KG1 (cell line): ENCODE data around the gene SEM1.
"Not testable (repeated sequence)": the region's sequence is repeated elsewhere in the genome, so short reads cannot be mapped to it uniquely, and the experiment has no call there.

Source experiments
- DNase-seq: peaks from one replicate; lab custom pipeline; 2025; lab: John Stamatoyannopoulos, UW

SEM1 gene

GRCh38 chr7:96663457-96663856 lies 46.2 kb downstream of the SEM1 start:
- no peak for DNase-seq

GRCh38 chr7:96662151-96662550 lies 47.5 kb downstream of the SEM1 start:
- not testable (repeated sequence) for DNase-seq

- DNase-seq: no peak
These were observed 51.6 kb downstream of the SEM1 start for GRCh38 chr7:96658022-96658412.

GRCh38 chr7:96657347-96658021 lies 52.2 kb downstream of the SEM1 start:
- DNase-seq: no peak

GRCh38 chr7:96655956-96656355 lies 53.7 kb downstream of the SEM1 start:
- no peak for DNase-seq

GRCh38 chr7:96654630-96655188 lies 54.9 kb downstream of the SEM1 start:
- no peak for DNase-seq

- DNase-seq: no peak
These were observed 59.7 kb downstream of the SEM1 start for GRCh38 chr7:96649981-96650380.

- no peak for DNase-seq
These were observed 60.9 kb downstream of the SEM1 start for GRCh38 chr7:96648784-96649183.

- DNase-seq: no peak
These were observed 61.9 kb downstream of the SEM1 start for GRCh38 chr7:96647733-96648132.

GRCh38 chr7:96645084-96645483 lies 64.6 kb downstream of the SEM1 start:
- no peak for DNase-seq

GRCh38 chr7:96643436-96643835 lies 66.2 kb downstream of the SEM1 start:
- DNase-seq: not testable (repeated sequence)

- DNase-seq: no peak
These were observed 69.6 kb downstream of the SEM1 start for GRCh38 chr7:96640054-96640453.
